HG03442 (cell line): Measurements from ENCODE around the gene ADIPOR2.
"Not testable (repeated sequence)": the region's sequence is repeated elsewhere in the genome, so short reads cannot be mapped to it uniquely, and the experiment has no call there.

ENCODE experiments used
- ATAC-seq: cut with Tn5 transposase; IDR thresholded peaks from one replicate; pipeline ENCODE4 v1.9.1; 2021; ENCODE audit warnings: mild to moderate bottlenecking, moderate library complexity; ENCODE audit not compliant: unreplicated experiment

Gene ADIPOR2

GRCh38 chr12:1702713-1703112 lies 11.8 kb downstream of the ADIPOR2 start:
- ATAC-seq = no peak

- ATAC-seq = no peak
Measured at GRCh38 chr12:1703771-1704722, 13.2 kb downstream of the ADIPOR2 start.

GRCh38 chr12:1705774-1706631 lies 15.1 kb downstream of the ADIPOR2 start:
- ATAC-seq = no peak

- ATAC-seq = no peak
Measured at GRCh38 chr12:1706632-1706980, 15.7 kb downstream of the ADIPOR2 start.

GRCh38 chr12:1707051-1707450 lies 16.2 kb downstream of the ADIPOR2 start:
- ATAC-seq = no peak

GRCh38 chr12:1709968-1710367 lies 19.1 kb downstream of the ADIPOR2 start:
- not testable (repeated sequence) for ATAC-seq

GRCh38 chr12:1710870-1711269 lies 20.0 kb downstream of the ADIPOR2 start:
- ATAC-seq = not testable (repeated sequence)

GRCh38 chr12:1711536-1712211 lies 20.8 kb downstream of the ADIPOR2 start:
- ATAC-seq = not testable (repeated sequence)

GRCh38 chr12:1712305-1712704 lies 21.4 kb downstream of the ADIPOR2 start:
- not testable (repeated sequence) for ATAC-seq

- ATAC-seq = not testable (repeated sequence)
Measured at GRCh38 chr12:1712852-1713251, 22.0 kb downstream of the ADIPOR2 start.

GRCh38 chr12:1713783-1714348 lies 23.0 kb downstream of the ADIPOR2 start:
- not testable (repeated sequence) for ATAC-seq

- ATAC-seq = not testable (repeated sequence)
Measured at GRCh38 chr12:1715459-1715858, 24.6 kb downstream of the ADIPOR2 start.

GRCh38 chr12:1716215-1716862 lies 25.5 kb downstream of the ADIPOR2 start:
- no peak for ATAC-seq

GRCh38 chr12:1716911-1717310 lies 26.0 kb downstream of the ADIPOR2 start:
- no peak for ATAC-seq

GRCh38 chr12:1719139-1719538 lies 28.3 kb downstream of the ADIPOR2 start:
- no peak for ATAC-seq

- no peak for ATAC-seq
Measured at GRCh38 chr12:1720494-1720893, 29.6 kb downstream of the ADIPOR2 start.

- ATAC-seq = no peak
Measured at GRCh38 chr12:1723721-1724120, 32.9 kb downstream of the ADIPOR2 start.

GRCh38 chr12:1724250-1724649 lies 33.4 kb downstream of the ADIPOR2 start:
- no peak for ATAC-seq

GRCh38 chr12:1726753-1727152 lies 35.9 kb downstream of the ADIPOR2 start:
- no peak for ATAC-seq

- ATAC-seq = no peak
Measured at GRCh38 chr12:1728824-1729223, 38.0 kb downstream of the ADIPOR2 start.
